SK-MEL-5 (cell line): Measurements from ENCODE around the gene COA1. TPM values are rescaled to one million over a fixed set of nuclear protein-coding genes. Genes with fewer than 3 reads are reported as not detected.
"Not testable (repeated sequence)": the region's sequence is repeated elsewhere in the genome, so short reads cannot be mapped to it uniquely, and the experiment has no call there.

Experiments
- DNase-seq: peaks from one replicate; pipeline ENCODE4 v3.0.0-alpha.2; 2016; ENCODE audit warnings: low read depth, low spot score
- in situ Hi-C: cut with HindIII; loops from 2 replicates; pipeline ENCODE4 v1.10.0; 2016; ENCODE audit warnings: low sequenced_read_pairs, high pct_unique_total_duplicates, low pct_unique_long_range_greater_than_20kb
- total RNA-seq: library from RNA; depleted of rRNA; stranded (reverse); fragments of >200 nt; shearing (Covaris generic); gene quantifications from 2 replicates; pipeline ENCODE4 v1.2.3, GENCODE V29; 2014; rRNA removed

The COA1 gene
- total RNA-seq, 1 experiment from 2014 or later, result 79.6 TPM

GRCh38 chr7:43600056-43600455 lies 129.3 kb downstream of the COA1 start:
- in situ Hi-C loops, result no loop called here
- no peak for DNase-seq

- DNase-seq, in situ Hi-C loops: not testable (repeated sequence)
Measured at GRCh38 chr7:43596426-43596825, 132.9 kb downstream of the COA1 start.

- no peak for DNase-seq
- in situ Hi-C loops, result no loop called here
Measured at GRCh38 chr7:43594020-43594419, 135.3 kb downstream of the COA1 start.

DNA sequence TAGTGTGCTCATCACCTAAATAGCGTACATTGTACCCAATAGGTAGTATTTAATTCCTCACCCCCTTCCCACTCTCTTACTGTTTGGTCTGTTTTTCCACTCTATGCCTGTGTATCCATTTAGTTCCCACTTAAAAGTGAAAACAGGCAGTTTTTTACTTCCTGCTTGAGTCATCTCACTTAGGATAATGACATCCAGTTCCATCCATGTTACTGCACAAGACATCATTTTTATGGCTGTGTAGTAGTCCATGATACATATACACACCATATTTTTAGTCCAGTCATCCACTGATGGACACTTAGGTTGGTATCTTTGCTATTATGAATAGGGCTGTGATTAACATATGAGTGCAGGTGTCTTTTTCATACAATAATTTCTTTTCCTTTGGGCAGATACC lies 136.3 kb downstream of the COA1 start:
- no peak for DNase-seq
- in situ Hi-C loops, result no loop called here

DNA sequence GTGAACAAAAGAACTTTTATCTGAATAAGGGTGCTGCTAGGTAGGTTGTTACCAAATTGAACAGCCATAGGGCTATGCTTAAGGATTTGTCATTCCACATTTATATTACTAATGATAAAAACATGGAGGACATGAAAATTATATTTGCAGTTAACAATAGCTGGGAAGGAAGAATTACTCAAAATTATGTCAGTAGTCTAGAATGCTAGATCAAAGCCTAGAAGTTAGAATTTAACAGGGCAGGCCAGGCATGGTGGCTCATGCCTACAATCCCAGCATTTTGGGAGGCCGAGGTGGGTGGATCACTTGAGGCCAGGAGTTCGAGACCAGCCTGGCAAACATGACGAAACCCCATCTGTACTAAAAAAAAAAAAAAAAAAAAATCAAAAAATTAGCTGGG lies 137.0 kb downstream of the COA1 start:
- in situ Hi-C loops, result no loop called here
- DNase-seq, result no peak

DNA sequence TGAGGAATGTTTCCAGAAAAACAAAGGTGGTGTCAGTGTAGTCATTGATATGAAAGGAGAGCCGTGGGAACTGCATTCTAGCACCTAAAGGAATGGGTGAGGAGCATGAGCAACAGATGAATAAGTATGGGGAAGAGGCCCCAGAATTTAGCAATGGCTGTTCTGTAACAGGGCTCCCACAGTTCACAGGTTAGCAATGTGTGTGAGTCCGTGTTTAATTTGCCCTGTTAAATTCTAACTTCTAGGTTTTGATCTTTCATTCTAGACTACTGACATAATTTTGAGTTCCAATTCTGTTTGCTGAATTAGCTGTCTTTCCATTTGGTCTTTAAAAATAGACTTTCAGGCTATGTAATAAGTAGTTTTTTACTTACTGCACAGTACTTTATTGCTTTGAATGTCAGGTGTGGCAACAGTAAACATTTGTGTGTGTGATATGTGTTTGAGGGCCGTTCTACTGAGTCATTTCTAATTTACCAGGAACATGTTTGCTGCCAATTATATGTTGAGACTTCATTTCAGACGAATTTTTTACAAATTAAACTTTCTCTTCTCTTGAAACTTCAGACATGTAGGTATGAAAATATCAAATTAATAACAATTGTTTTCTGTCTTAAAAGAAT lies 137.7 kb downstream of the COA1 start:
- in situ Hi-C loops, result no loop called here
- no peak for DNase-seq

GRCh38 chr7:43590862-43591557 lies 138.3 kb downstream of the COA1 start:
- in situ Hi-C loops, result no loop called here

DNA sequence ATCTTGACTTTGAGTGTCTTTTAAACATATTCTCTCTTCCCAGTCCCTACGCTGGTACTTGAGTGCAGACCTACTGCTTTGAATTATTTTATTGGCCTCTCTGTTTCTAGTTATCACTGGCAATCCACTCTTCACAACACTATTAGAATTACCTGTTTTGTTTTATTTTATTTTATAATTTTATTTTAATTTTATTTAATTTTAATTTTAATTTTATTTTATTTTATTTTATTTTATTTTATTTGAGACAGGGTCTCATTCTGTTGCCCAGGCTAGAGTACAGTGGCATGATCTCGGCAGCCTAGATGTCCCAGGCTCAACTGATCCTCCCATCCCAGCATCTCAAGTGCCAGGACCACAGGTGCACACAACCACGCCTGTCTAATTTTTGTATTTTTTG lies 139.6 kb downstream of the COA1 start:
- DNase-seq, result no peak
- in situ Hi-C loops, result no loop called here

More at GRCh38 chr7:43590862-43591557, 138.3 kb downstream of the COA1 start:
- DNase-seq, result no peak

Other genes starting within 250 kb of the COA1 start
- gene STK17A, start 146.4 kb downstream of the COA1 start, total RNA-seq, result 109 and 121 TPM in 2 replicates
- 32.8 and 34.9 TPM in 2 replicates for gene BLVRA, start 29.2 kb upstream of the COA1 start, total RNA-seq
- gene MRPS24, start 140.0 kb upstream of the COA1 start, total RNA-seq, result 137 and 144 TPM in 2 replicates
- gene URGCP, start 177.1 kb upstream of the COA1 start, total RNA-seq, result 39.3 and 44.3 TPM in 2 replicates
- gene UBE2D4, start 196.9 kb upstream of the COA1 start, total RNA-seq, result 25.7 and 27.7 TPM in 2 replicates